Sigmoid colon (tissue), 4 donors: ENCODE measurements around the gene MIF4GD.

ENCODE experiments used
- CTCF ChIP-seq, 4 experiments: fragments of 450-650 bp in 3 of 4; fragments of 200-600 bp in 1 of 4; IDR thresholded peaks; one replicate each; pipeline ENCODE4 v1.5.1; 2016 to 2019; ENCODE audit warnings: antibody characterized with exemption in 4 of 4, mild to moderate bottlenecking in 3 of 4, moderate library complexity in 2 of 4
- EP300 ChIP-seq, 4 donors: sonication (generic); formaldehyde crosslinking; IDR thresholded peaks; one replicate each; pipeline ENCODE4 v1.6.1; 2017; ENCODE audit warnings: antibody characterized with exemption in 4 of 4
- POLR2A ChIP-seq, 2 donors: fragments of 450-650 bp; IDR thresholded peaks; one replicate each; pipeline ENCODE4 v1.6.1; 2016; ENCODE audit warnings: antibody characterized with exemption in 2 of 2, mild to moderate bottlenecking in 2 of 2, moderate library complexity in 2 of 2
- POLR2AphosphoS5 ChIP-seq, 4 donors: sonication (generic); formaldehyde crosslinking; IDR thresholded peaks; one replicate each; pipeline ENCODE4 v1.6.1; 2017; ENCODE audit warnings: antibody characterized with exemption in 4 of 4

- TF ChIP-seq CTCF (IDR thresholded peaks at IDR 0.05), result no peak
- TF ChIP-seq POLR2AphosphoS5 (IDR thresholded peaks at IDR 0.05), result no peak
- no peak for TF ChIP-seq POLR2A (IDR thresholded peaks at IDR 0.05)
- no peak for TF ChIP-seq EP300 (IDR thresholded peaks at IDR 0.05)
Observed at GRCh38 chr17:75317671-75318070, 46.6 kb upstream of the MIF4GD start.
